Measurements from ENCODE around the gene PPP1R1B.

DNA sequence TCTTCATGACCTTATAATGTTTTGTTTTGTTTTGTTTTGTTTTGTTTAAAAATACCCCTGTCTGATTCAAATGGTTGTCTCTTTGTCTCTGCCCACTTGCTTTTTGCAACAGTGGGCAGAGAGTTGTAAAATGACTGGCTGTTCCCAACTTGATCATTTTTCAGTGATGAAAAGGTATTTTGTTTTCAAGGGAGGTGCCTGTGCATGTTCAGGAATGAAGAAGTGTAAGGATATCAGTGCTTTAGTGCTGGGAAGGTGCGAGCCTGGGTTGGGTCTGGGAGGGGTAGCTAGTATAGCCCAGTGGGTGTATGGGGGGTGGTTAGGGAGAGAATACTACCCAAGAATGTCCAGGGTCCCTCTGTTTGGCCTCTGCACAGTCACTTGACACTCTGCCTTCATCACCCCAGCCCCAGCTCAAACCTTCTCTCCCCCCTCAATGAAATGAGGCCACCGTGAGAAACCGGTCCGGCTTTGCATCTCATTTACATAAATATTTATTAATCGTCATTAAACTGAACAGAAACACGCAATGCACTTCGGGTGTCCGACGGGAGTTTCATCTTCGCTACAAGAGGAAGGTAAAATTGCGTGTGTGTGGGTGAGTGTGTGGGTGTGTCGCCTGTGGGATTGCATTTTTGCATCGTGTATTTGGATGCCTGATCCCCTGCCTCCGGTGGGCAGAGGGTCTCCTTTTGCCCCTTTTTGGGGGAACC is 23.3 kb upstream of the PPP1R1B start:
- TF ChIP-seq EZH2 (IDR thresholded peaks at IDR 0.05; ENCODE audit: low read depth) = no peak
- TF ChIP-seq, protein P1, sequence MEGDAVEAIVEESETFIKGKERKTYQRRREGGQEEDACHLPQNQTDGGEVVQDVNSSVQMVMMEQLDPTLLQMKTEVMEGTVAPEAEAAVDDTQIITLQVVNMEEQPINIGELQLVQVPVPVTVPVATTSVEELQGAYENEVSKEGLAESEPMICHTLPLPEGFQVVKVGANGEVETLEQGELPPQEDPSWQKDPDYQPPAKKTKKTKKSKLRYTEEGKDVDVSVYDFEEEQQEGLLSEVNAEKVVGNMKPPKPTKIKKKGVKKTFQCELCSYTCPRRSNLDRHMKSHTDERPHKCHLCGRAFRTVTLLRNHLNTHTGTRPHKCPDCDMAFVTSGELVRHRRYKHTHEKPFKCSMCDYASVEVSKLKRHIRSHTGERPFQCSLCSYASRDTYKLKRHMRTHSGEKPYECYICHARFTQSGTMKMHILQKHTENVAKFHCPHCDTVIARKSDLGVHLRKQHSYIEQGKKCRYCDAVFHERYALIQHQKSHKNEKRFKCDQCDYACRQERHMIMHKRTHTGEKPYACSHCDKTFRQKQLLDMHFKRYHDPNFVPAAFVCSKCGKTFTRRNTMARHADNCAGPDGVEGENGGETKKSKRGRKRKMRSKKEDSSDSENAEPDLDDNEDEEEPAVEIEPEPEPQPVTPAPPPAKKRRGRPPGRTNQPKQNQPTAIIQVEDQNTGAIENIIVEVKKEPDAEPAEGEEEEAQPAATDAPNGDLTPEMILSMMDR (conservative IDR thresholded peaks at IDR 0.05) = no peak

Measured in PC-9 (cell line).